AG10803 (cell line): Measurements from ENCODE around the gene ACTMAP.

Source experiments
- DNase-seq: peaks from one replicate; pipeline ENCODE4 v3.0.0; 2010; ENCODE audit warnings: low read depth
- H3K4me3 ChIP-seq: 2 replicates; pipeline ENCODE4 v1.5.1; 2011; ENCODE audit warnings: mild to moderate bottlenecking, low read length, control low read depth
- CTCF ChIP-seq: conservative IDR thresholded peaks from 2 replicates; pipeline ENCODE4 v1.5.1; 2011; ENCODE audit warnings: mild to moderate bottlenecking, low read length, control low read depth, inconsistent platforms

ACTMAP gene

GRCh38 chr19:40742477-40742876, 7.8 kb downstream of the ACTMAP start:
- no peak for TF ChIP-seq CTCF
- no peak for DNase-seq
- no peak overlapping the region for H3K4me3 ChIP-seq

GRCh38 chr19:40741527-40742390, 8.5 kb downstream of the ACTMAP start:
- DNase-seq, result no peak
- TF ChIP-seq CTCF, result no peak
- no peak overlapping the region for H3K4me3 ChIP-seq

- no peak overlapping the region for H3K4me3 ChIP-seq
- DNase-seq, result peak; percentile 85
- no peak for TF ChIP-seq CTCF
These were observed 9.5 kb downstream of the ACTMAP start for GRCh38 chr19:40740747-40741146.

GRCh38 chr19:40739871-40740703, 10.2 kb downstream of the ACTMAP start:
- H3K4me3 ChIP-seq, result no peak overlapping the region
- TF ChIP-seq CTCF, result no peak
- DNase-seq, result peak; percentile 1

GRCh38 chr19:40739030-40739839, 11.0 kb downstream of the ACTMAP start:
- no peak for DNase-seq
- H3K4me3 ChIP-seq, result no peak overlapping the region
- no peak for TF ChIP-seq CTCF

- TF ChIP-seq CTCF, result no peak
- no peak overlapping the region for H3K4me3 ChIP-seq
- DNase-seq, result no peak
These were observed 13.1 kb downstream of the ACTMAP start for GRCh38 chr19:40737102-40737644.
